Measurements from ENCODE around the gene CLCNKA. TPM values are rescaled to one million over a fixed set of nuclear protein-coding genes. Genes with fewer than 3 reads are reported as not detected.

CLCNKA gene
- total RNA-seq, 2 experiments from 2014 or later, result not detected

Small RNA genes lying within 50 kb of the gene (small RNA-seq; reads per million reads assigned to genes)
- gene AL355994.1, result not detected
- gene AL355994.5, result not detected

Other genes starting within 250 kb of the CLCNKA start
- gene UQCRHL, start 214.4 kb upstream of the CLCNKA start, total RNA-seq (2014; rRNA removed; shearing (Covaris generic)), result 12.4 and 15.0 TPM in 2 replicates
- gene UQCRHL, start 214.4 kb upstream of the CLCNKA start, total RNA-seq (2022), result 2.4 and 3.4 TPM in 2 replicates
- gene SPEN, start 174.3 kb upstream of the CLCNKA start, total RNA-seq (2014; rRNA removed; shearing (Covaris generic)), result 40.7 and 41.4 TPM in 2 replicates
- gene SPEN, start 174.3 kb upstream of the CLCNKA start, total RNA-seq (2022), result 87.1 and 90.3 TPM in 2 replicates
- 32.1 and 53.4 TPM in 2 replicates for gene ZBTB17, start 45.9 kb upstream of the CLCNKA start, total RNA-seq (2014; rRNA removed; shearing (Covaris generic))
- 51.1 and 52.9 TPM in 2 replicates for gene ZBTB17, start 45.9 kb upstream of the CLCNKA start, total RNA-seq (2022)
- gene SRARP, start 17.8 kb upstream of the CLCNKA start, total RNA-seq (2014; rRNA removed; shearing (Covaris generic)), result not detected in 2 replicates
- not detected in 2 replicates for gene SRARP, start 17.8 kb upstream of the CLCNKA start, total RNA-seq (2022)
- not detected in 2 replicates for gene HSPB7, start 4.0 kb upstream of the CLCNKA start, total RNA-seq (2014; rRNA removed; shearing (Covaris generic))
- not detected in 2 replicates for gene HSPB7, start 4.0 kb upstream of the CLCNKA start, total RNA-seq (2022)
- gene CLCNKB, start 21.7 kb downstream of the CLCNKA start, total RNA-seq (2014; rRNA removed; shearing (Covaris generic)), result not detected in 2 replicates
- not detected in 2 replicates for gene CLCNKB, start 21.7 kb downstream of the CLCNKA start, total RNA-seq (2022)
- gene FAM131C, start 51.6 kb downstream of the CLCNKA start, total RNA-seq (2014; rRNA removed; shearing (Covaris generic)), result not detected in 2 replicates
- not detected in 2 replicates for gene FAM131C, start 51.6 kb downstream of the CLCNKA start, total RNA-seq (2022)
- not detected in 2 replicates for gene EPHA2, start 134.0 kb downstream of the CLCNKA start, total RNA-seq (2014; rRNA removed; shearing (Covaris generic))
- gene EPHA2, start 134.0 kb downstream of the CLCNKA start, total RNA-seq (2022), result 0.15 TPM in 1 of 2 replicates, not detected in the other
- 2.7 and 5.9 TPM in 2 replicates for gene ARHGEF19, start 190.6 kb downstream of the CLCNKA start, total RNA-seq (2014; rRNA removed; shearing (Covaris generic))
- gene ARHGEF19, start 190.6 kb downstream of the CLCNKA start, total RNA-seq (2022), result 3.9 and 6.2 TPM in 2 replicates
- 7.9 and 11.6 TPM in 2 replicates for gene CPLANE2, start 215.1 kb downstream of the CLCNKA start, total RNA-seq (2014; rRNA removed; shearing (Covaris generic))
- 15.4 and 15.6 TPM in 2 replicates for gene CPLANE2, start 215.1 kb downstream of the CLCNKA start, total RNA-seq (2022)